Stimulated activated CD4-positive, alpha-beta T cell treated with anti-CD3 and anti-CD28 coated beads, TNF-alpha, amount 100 ng/mL, for 24 hours (primary cell): ENCODE measurements around the gene GRID2IP.
"Not testable (repeated sequence)": the region's sequence is repeated elsewhere in the genome, so short reads cannot be mapped to it uniquely, and the experiment has no call there.

Experiments
- DNase-seq, 3 experiments: peaks; one replicate each; pipeline ENCODE4 v3.0.0-alpha.2; 2020; ENCODE audit warnings: low read depth in 3 of 3

The GRID2IP gene

DNA sequence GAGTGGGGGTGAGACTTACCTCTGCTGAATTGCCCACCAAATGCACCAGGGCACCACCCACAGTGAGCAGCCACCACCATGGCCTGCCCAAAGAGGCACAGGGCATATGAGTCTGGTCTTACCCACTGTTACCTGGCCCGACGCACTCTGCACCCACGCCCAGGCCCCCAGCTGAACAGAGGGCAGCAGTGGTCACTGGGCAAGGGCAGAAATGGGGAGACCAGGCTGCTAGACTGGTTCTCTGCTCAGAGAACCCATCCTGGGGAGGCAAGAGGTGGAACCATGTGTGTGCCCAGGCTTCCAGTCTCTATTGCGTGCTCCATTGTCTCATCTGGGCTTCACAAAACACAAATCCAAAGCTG lies 64.1 kb downstream of the GRID2IP start:
- no peak for DNase-seq

GRCh38 chr7:6486438-6487183 lies 64.7 kb downstream of the GRID2IP start:
- DNase-seq, result no peak

GRCh38 chr7:6482743-6483119 lies 68.5 kb downstream of the GRID2IP start:
- no peak for DNase-seq

- no peak for DNase-seq
Measured at GRCh38 chr7:6482307-6482706, 69.0 kb downstream of the GRID2IP start.

GRCh38 chr7:6481445-6481844 lies 69.8 kb downstream of the GRID2IP start:
- no peak for DNase-seq

DNA sequence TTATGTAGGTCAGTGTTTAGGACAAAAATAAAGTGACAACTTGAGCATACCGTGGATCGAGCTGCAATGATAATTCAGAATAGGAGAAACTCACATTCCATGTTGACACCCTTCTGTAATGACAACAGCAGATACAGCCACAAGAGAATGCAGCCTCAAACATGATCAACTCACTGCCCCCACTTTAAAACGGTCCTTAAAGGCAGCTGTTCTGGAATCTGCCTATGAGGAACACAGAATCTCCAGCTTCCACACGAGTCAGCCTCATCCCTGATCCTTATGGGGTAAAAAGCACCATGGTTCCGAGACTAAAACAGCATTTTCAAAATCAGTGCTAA lies 71.0 kb downstream of the GRID2IP start:
- DNase-seq, result no peak

DNA sequence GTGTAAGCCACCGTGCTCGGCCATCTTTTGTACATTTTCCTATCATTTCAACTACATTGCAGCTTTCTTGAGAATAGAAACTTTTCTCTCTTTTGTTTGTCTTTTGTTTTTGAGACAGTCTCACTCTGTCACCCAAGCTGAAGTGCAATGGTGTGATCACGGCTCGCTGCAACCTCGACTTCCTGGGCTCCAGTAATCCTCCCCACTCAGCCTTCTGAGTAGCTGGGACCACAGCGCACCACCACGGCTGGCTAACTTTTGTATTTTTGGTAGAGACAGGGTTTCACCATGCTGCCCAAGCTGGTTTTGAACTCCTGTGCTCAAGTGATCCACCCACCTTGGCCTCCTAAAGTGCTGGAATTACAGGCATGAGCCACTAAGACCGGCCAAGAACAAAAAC lies 72.2 kb downstream of the GRID2IP start:
- no peak for DNase-seq

DNA sequence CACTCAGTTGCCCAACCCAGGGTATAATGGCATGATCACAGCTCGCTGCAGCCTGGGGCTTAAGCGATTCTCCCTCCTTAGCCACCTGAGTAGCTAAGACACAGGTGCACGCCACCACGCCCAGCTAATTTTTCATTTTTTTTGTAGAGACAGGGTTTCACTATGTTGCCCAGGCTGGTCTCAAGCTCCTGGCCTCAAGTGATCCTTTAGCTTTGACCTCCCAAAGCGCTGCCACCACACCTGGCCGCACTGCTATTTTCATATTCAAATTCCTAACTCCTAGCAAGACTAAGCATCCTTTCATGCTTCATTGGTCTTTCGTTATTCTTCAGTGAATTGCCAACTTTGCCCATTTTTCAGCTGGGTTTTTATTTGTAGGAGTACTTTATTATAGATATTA lies 73.1 kb downstream of the GRID2IP start:
- DNase-seq, result no peak

- DNase-seq, result no peak
Measured at GRCh38 chr7:6477318-6477660, 74.0 kb downstream of the GRID2IP start.

DNA sequence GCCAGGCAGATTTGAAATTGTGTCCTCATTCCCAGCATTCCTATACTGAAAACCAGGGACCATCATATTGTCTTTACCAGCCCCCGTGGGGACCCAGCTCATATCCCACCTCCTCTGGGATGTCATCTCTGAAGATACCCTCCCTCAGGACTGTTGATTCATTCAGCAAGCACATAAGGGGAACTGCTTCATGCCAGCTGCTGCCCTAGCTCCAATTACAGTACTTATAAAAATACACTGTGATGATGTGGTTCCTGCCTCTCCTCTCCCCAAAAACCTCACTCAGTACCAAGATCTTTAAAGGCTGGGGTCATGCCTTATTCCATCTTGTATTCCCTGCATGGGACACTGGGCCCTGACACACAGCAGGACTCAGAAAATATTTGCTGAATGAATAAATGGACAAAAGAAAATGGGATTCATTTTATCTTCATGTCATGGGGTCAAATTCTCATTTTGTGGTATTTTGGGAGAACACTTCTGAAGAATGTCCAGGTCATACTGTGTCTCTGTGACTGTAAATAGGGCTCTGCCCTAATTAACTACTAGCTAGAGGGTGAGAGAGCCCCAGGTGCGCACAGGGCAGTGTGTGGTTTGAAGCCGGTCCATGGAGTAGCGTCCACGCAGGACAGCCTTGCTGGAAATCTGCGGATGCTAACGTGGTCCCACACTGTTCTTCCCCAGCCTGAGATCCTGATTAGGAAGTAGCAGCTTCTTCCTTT lies 74.5 kb downstream of the GRID2IP start:
- DNase-seq, result no peak

DNA sequence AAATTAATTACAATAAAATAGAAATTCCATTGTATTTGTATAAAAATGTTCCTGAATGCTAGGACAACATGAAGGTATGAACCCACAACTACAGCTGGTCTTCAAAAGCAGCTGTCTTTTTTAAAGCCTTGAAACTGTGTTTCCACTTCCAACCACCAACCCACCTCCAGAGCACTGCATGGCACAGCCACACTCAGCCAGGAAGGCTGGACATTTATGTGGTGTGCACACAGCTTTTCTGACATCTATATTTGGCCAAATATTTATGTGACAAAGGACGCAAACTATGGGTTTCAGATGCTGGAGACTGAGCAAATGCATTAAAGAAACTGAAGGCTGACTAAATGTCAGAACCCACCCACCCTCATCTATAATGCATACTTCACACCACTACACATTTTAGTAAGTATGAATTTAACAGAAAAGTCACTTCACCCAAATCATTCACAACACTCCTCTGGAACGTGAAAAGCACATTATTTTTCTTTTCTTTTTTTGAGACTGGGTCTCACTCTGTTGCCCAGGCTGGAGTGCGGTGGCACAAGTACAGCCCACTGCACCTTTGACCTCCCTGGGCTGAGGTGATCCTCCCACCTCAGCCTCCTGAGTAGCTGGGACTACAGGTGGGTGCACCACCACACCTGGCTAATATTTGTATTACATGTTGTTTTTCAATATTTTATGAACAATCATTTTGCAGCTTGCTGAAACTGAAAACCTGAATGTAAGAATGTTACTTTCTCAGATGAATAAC lies 75.7 kb downstream of the GRID2IP start:
- DNase-seq, result no peak

DNA sequence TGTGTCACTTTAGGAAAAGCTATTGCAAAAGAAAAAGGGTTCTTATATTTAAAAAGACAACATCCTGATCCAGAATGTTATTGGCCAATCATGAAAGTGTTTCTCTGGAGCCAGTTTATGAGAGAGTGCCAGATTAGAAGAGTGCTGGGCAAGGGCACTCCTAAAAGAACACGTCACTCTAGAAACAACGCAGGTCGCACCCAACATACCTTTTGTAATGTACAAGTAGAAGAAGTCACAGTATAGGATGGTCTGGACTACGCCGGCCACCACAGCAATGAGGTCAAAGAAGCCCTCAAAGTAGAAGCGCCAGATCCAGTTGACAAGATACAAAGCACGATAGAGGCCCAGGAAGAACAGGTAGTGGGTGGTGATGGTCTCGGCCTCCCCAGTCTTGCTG lies 85.4 kb downstream of the GRID2IP start:
- no peak for DNase-seq

DNA sequence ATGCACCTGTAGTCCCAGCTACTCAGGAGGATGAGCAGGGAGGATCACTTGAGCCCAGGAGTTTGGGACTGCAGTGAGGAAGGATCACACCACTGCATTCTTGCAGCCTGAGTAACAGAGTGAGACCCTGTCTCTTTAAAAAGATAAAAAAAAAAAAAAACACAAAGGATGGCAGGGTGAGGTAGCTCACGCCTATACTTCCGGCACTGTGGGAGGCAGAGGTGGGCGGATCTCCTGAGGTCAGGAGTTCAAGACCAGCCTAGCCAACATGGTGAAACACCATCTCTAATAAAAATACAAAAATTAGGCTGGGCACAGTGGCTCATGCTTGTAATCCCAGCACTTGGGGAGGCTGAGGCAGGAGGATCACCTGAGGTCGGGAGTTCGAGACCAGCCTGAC lies 87.7 kb downstream of the GRID2IP start:
- DNase-seq, result not testable (repeated sequence)

DNA sequence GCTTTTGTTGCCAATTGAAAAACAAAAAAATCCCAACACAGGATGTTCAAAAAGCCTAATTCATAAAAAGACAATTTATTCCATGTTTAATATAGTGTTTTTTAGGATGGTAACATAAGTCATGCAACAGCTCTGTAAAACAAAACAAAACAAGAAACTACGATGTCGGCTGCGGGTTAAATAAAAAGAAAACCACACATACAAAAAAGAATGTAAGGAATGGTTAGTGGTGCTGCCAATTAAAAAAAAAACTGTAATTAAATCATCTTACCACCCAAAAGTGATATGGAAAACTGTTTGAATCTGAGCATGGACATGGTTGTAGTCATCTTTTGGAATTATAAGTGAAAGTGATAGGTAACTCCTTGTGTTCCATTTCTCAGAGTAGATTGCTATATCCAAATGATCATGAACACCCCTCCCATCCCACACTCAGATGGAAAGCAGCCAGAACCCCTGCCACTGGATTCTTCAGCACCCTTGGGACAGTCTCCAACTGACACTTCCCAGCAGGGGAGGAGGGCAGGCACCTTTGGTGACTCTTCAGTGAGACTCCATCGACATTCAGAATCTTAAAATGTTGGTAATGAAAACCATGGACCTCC lies 89.2 kb downstream of the GRID2IP start:
- no peak for DNase-seq

DNA sequence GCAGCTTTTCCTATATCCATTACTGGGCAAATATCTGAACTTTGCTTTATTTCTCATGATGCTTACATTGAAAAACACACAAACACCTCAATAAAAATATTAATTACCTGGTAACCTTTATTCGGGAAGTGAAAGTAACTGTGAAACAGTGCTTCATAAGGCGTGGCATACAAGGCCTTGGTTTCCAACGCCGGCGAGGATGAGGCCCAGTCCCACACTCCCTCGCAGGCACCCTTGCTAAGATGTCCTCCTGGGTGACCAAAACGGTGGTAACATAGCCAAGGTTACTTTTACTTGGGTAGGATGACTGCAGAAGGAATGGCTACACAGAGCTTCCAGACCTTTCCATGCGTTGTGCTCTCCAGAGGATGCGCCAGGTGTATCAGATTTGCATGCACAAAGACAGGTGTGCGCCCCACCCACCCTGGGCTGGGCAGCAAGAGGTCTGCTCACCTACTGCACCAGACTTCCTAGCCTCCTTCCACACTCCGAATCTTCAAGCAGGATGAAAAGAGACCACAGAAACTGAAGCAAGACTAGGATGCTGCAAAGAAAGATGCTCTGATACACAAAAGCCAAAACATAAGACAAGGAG lies 90.2 kb downstream of the GRID2IP start:
- no peak for DNase-seq

GRCh38 chr7:6460303-6460702 lies 91.0 kb downstream of the GRID2IP start:
- DNase-seq, result no peak

- DNase-seq, result not testable (repeated sequence)
Measured at GRCh38 chr7:6458676-6459075, 92.6 kb downstream of the GRID2IP start.

- DNase-seq, result no peak
Measured at GRCh38 chr7:6453734-6454133, 97.5 kb downstream of the GRID2IP start.

- DNase-seq, result no peak
Measured at GRCh38 chr7:6451224-6451705, 100.0 kb downstream of the GRID2IP start.

- not testable (repeated sequence) for DNase-seq
Measured at GRCh38 chr7:6450591-6450990, 100.7 kb downstream of the GRID2IP start.

DNA sequence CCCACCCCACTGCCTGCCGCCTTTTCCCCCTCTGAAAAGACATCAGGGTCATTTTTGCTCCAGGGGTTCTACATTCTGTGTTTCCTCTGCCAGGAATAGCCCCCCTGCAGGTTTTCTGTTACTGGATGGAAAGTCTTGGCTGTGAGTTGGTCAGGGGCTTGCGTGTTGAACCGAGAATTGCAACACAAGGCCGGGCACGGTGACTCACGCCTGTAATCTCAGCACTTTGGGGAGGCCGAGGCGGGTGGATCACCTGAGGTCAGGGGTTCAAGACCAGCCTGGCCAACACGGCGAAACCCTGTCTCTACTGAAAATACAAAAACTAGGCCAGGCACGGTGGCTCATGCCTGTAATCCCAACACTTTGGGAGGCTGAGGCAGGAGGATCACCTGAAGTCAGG lies 101.4 kb downstream of the GRID2IP start:
- not testable (repeated sequence) for DNase-seq

DNA sequence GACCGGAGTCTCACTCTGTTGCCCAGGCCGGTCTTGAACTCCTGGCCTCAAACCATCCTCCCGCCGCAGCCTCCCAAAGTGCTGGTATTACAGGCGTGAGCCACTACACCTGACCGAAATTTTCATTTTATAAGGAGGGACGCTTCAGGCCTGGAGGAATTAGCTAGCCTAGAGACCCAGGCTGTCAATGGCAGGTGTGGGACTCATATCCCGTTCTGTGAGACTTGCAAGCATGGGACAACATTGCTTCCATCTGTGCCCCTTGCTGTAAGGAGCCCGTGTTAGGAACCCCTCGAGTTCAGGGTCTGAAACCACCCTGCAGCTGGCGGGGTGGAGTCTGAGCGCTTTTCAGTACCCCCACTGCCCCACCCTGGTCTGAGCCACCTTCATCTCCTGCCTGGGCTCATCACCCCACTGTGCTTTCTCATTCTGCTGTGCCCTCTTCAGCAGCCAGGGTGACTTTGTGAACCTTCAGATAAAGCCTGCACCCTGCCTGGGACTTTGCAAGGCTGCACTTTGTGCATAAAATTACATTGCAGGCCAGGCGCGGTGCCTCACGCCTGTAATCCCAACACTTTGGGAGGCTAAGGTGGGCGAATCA lies 102.2 kb downstream of the GRID2IP start:
- DNase-seq, result no peak
